HG03378 (cell line): ENCODE measurements around the gene ZNF22.
A peak's percentile ranks its signal among the peaks of the same experiment; 100 is the strongest.

ENCODE experiments used
- ATAC-seq: cut with Tn5 transposase; IDR thresholded peaks from one replicate; pipeline ENCODE4 v1.9.1; 2021; ENCODE audit warnings: mild to moderate bottlenecking, moderate library complexity; ENCODE audit not compliant: unreplicated experiment

The ZNF22 gene

DNA sequence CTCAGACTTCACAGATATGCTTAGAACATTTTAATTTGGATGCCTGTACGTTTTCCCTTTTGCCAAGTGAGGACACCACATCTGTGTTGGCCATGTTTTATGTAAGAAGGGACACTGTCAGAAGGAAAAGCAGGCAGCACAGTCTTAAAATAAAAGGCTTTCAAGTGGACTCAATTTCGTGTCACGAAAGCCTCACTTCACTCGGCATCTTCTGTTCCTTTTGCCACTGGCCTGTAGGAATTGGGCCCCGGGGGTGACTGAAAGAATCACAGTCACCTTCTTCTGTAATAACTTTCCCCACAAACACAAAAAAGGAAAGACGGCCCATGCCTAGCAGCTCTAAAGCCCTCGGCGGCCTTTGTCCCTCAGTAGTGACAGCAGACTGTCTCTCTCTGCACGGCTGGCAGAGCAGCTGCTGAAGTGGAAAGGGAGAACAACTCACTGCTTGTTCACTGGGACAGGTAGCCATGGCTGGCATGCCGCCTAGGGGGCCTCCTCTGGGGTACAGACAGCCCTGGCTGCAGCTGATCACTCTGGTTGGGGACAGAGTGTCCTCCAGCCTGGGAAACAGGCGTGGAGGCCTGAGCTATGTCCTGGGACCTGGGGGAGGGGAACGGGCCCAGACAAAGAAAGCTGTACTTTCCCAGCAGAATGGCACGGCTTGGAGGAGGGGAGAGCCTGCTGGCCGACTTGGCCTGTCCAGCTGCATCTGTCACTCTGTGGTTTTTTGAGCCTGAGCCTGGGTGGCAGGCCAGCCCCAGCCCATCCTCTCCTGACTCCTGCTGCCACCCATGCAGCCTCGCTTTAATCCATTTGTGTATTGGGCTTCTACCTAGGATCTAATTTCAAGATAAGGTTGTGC, 36.7 kb upstream of the ZNF22 start:
- no peak for ATAC-seq

DNA sequence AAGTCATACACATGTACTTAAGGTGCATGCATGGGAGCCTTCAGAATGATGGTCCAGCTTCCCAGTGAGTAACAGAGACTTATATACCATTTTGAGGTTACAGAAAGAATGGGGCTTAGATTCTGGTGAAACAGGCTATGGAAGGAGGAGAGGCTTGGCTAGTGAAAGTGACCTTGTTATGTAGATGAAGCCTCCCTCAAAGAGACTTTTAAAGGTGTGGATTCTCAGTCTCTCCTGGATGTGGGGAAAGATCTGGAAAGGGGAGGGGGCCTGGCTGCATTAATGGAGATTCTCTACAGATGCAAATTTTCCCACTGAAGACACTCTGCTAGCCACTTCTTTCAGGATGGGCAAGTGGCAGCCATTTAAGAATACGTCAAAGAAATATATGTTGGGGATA, 35.6 kb upstream of the ZNF22 start:
- no peak for ATAC-seq

DNA sequence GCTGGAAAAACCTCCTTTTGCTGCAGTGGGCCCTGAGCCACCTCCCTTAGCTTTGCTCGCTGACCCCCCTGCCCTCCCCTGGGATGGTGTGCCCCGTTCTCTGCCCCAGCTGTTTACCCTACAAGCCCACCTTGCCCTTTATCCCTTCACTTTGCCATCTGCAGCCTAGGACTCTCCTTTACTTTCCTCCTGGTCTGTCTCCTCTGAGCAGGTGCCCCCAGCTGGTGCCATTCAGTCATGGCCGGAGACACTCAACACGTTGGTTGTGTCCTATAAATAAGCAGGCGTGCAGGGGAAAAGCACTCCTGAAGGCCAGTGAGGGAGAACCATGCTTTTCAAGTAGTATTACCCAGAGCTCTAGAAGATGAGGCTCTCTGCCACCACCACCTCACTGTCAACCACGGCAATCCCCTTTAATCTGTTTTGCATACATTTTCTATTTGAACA, 35.0 kb upstream of the ZNF22 start:
- peak; percentile 39 for ATAC-seq

DNA sequence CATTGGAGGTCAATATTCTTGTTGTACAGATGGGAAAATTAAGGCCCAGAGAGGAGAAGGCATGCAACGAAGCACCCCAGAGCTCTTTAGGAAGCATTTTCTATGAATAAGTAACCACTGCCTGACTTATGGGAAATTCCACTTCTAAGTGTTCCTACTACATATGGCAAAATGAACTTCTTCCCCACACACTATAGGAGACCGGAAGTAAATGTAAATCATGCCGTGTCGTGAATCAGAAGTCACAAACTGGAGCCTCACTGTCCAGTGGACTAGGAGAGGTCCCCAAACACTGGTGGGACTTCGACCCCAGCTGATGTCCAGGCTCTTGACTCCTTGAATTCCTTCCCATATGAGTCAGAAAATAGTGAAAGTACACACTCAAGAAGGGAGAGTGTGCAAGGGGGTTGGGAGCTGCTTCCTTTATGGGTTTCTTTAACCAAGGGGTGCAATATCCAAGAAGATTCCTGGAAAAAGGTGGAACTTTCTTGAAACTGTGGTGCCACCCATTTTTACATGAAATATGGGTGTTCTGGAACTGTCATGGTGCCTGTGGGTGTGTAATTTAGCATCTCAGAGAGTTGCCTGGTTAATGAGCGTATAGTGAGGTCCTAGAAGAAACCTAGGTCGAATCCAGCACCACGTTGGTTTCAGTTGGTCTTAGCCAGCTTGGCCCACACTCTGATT, 34.5 kb upstream of the ZNF22 start:
- ATAC-seq, result peak; percentile 39

DNA sequence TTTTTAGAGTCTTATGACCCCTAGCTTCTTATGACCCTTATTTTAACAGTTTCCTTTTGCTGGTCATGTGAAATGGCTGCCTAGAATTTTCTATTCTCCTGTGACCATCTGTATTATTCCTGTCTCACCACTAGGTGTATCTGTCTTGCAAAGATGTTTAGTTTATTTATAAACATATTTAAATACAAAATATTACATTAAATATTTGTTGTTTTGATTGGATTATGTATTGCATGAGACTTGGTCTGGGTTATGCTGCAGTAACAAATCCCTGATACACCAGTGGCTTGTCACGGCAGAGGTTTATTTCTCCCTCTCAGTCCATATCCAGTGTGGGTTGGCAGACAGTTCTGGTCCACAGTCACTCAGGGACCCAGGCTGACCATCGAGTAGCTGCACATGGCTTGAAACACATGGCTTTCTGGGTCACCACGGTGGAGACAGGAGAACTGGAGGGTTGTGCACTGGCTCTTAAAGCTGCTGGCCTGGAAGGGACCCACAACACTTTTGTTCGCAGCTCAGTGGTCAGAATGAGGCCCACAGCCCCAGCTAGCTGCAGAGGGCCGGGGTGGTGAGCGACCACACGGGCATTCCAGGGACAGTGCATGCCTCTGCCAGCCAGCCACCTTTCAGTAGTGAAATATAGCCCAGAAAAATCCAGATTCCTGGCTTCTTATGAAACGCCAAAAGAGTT, 33.8 kb upstream of the ZNF22 start:
- no peak for ATAC-seq

DNA sequence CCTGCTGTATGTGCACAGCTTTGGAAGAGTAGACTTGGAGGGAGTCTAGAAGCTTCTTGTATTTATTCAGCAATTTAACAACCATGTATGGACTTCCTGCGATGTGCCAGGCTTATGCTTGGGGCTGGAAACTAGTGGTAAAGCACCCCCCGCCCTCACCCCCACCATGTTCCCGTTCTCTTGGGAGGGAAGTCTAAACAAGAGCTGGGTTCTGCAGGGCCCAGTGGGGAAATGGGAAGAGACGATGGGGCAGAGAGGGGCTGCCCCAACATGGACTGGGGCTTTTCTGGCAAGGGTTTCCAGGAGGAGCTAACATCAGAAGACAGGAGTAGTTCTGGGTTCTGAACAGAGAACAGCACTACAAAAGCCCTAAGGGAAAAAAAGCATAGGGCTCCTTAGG, 33.1 kb upstream of the ZNF22 start:
- no peak for ATAC-seq

DNA sequence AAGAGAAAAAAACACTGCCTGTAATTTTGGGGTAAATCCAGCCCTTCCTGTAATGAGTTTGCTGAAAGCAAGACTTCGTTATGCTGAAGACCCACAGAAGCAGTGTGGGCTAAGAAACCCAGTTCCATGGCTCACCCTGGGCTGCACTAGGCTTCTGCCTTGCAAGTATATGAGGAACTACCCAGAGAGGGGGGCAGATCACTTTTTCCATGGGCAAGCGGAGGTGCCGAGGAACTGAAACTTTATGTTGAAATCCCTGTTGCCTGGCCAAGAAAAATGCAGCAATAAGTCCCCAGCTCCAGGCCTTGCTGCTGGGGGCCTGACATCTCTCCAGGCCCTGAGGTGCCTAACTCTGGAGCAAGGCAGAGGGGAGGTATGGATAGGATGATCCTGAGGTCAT, 32.6 kb upstream of the ZNF22 start:
- ATAC-seq, result no peak

DNA sequence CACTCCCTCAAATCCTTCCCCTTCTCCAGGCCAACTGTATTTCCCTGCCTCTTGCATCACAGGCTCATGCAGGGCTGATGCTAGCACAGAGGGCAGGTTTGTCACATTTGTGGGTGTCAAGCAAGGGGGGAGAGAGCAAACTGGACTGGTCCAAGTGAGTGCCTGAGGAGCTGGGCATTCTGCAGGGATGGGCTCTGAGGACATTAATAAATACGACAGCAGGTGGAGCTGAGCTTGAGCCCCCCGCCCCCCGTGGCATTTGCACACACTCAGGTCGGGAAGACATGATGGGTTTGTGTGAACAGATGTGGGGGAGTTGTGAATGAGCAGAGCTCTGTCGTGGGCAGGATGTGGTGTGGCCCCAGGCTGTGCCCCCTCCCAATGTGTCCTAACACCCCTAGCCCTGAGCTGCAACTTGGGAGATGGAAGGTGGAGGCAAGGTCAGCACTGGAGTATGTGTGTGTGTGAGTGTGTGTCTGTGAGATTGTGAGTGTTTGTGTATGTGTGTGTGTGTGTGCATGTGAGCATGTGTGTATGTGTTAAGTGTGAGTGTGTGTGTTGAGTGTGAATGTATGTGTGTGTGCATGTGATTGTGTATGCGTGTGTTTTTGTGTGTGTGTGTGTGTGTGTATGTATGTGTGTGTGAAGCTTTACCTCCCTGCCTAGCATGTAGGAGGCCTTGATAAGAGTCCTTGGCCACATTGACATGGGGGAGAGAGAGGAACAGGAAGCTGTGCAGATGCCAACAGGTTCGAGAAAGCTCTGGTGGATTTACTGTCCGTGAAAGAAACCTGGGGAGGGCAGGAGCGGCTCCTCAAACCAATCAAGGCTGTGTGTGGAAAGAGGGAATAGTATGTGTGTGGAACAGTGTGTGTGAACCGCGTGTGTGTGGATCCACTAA, 32.0 kb upstream of the ZNF22 start:
- ATAC-seq, result no peak

DNA sequence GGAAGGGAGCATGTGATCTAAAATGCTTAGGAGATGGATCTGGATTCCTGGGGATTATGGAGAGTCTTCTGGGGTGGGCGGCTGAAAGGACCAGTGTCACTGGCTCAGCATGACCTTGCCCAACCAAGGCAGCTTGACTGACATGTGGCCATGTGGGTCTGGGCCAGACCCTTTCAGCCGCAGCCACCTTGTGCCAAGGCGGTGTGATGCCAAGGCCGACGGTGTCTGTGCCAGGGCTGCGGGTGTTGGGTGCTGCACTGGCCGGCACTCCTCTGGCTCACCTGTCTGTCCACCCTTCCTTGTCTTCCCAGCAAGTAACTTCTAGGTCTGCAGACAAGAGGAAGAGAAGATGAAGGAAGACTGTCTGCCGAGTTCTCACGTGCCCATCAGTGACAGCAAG, 30.9 kb upstream of the ZNF22 start:
- no peak for ATAC-seq

DNA sequence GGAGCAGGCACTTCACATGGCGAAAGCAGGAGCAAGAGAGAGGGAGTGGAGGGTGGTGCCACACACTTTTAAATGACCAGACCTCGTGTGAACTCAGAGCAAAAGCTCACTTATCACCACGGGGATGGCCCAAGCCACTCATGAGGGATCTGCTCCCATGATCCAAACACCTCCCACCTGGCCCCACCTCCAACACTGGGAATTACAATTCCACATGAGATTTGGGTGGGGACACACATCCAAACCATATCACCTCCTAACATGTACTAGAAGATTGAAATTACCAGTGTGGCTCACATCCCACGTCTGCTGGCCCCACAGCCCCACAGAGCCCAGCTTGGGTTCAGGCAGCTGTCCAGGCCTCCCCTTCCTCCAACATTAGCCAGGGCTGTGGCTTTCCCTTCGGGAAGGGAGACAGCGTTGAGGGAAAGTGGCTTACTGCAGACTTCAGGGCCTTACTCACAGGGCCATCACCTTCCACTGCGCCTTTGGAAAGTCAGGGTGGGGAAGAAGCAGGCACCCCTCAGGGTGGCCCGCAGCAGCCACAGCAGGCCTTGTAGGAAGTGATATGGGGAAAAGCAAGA, 29.8 kb upstream of the ZNF22 start:
- no peak for ATAC-seq

DNA sequence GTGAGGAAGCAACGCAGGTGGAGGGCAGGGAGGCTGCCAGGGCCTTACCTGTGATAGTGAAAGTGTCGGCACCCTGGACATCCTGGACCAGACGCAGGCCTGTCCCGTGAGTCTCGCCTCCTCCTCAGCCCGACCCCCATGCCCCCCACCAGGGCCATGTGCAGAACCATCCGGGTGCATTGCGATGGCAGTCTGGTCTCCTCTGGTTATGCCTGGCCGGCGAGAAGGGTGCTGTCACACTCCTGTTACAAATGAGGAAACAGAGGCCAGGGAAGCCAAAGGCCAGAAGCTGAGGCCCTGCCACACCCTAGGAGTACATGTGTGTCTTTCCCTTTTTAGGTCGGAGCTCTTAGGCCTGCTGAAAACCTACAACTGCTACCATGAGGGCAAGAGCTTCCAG, 29.3 kb upstream of the ZNF22 start:
- ATAC-seq, result no peak

DNA sequence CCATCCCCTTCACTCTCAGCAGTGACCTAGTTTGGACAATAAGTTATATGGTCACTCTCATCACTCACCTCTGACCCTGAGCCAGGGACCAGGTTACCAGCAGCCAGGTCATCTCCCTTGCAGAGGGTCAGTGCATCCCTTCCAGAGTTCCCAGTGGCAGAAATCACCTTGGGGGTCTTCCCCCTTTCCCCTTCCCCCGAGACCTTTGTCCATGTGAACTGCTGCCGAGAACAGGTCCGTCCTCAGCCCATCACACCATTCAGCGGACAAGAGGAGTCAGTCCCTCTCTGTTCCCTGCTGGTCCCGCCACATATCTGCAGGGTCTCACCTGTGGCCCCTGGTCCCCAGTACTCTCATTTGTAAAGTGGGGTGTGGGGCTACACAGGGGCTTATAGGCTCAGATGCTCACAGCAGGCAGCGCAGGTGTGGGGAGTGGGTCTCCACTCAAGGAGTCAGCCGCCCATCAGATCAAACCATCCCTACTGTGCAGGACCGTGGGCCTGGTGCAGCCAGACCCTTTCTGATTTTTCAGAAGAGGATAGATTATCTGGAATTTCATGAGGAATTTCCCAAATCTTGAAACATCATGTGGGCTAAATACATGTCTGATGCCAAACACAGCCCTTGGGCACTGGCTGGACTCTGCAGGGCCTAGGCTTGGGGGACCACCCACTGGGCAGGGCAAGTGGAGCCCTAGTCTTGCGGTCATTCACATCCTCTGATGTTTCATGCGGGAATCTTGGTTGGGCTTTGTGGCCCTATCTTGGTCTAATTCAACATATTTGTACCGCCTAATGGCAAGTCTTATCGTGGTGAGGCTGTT, 28.6 kb upstream of the ZNF22 start:
- no peak for ATAC-seq

DNA sequence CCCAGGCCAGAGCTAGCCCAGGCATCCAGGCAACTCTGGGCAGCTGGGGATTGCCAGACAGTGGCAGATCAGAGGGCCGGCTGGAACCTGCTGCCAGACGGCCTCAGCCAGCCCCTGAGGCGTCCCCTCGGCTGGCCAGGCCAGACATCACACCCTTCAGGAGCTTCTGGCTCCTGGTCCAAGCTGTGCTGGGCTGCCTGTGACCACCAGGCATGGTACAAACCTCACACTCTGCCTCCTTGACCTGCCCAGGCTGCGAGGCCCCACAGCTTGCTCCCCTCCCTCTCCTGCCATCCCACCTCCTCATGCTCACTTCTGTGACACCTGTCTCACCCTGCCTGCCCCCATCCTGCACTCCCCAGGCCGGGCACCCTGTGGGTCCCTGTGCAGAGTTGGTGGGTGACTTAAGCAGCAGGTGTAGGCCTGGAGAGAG, 27.8 kb upstream of the ZNF22 start:
- ATAC-seq, result no peak

DNA sequence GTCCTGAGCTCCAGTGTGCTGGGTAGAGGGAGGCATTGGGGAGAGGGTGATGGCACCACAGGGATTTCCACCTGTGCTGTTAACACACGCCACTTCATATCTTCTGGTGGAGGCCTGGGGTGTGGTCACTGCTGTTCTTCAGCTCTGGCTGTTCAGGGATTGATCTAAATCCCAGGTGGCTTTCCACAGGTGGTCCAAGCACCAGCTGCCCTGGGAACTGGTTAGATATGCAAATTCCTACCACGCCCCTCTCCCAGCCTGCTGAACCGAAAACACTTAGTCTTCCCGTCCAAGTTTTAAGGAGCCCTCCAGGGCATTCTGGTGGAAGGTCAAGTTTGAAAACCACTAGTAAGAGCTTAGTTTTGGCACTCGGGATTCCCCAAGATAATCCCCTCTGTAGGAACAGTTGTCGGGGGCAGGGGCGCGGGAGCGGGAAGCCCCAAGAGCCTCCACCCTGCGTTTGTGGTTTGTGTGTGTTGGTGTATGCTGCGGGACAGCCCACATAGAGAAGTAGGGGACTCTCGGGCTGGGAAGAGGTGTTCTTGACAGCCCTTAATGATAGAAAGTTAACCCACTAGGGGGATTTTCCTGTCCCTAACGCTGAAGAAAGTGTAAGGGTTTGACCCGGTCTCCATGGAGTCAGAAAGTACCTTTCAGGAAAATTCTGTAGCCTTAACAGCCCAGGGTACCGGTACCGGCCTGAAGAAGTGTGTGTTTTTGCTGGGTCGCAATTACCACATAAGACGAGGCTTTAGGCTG, 27.2 kb upstream of the ZNF22 start:
- no peak for ATAC-seq

DNA sequence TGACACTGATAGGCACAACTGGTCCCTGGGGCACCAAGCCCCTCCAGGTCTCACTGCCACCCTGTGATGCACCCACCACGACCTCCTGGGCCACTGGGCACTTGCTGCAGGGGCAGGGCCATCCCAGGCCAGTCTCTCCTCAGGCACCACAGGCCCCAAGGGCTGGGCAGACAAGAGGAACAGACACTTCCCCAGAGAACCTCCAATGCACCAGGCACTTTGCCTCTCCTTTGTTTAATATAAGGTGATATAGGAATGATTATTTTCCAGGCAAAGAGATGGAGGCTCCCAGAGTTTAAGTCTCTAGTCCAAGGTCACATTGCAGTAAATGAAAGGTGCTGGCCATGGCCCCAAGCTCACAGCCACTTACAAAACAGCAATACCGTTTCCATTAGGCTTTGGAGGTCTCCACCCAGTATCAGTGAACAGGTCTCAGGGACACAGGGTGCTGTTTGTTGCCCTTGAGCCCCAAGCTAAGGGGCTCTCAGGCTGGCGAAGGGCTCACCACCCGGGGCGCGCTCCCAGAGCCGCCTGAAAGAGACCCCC, 26.6 kb upstream of the ZNF22 start:
- no peak for ATAC-seq

DNA sequence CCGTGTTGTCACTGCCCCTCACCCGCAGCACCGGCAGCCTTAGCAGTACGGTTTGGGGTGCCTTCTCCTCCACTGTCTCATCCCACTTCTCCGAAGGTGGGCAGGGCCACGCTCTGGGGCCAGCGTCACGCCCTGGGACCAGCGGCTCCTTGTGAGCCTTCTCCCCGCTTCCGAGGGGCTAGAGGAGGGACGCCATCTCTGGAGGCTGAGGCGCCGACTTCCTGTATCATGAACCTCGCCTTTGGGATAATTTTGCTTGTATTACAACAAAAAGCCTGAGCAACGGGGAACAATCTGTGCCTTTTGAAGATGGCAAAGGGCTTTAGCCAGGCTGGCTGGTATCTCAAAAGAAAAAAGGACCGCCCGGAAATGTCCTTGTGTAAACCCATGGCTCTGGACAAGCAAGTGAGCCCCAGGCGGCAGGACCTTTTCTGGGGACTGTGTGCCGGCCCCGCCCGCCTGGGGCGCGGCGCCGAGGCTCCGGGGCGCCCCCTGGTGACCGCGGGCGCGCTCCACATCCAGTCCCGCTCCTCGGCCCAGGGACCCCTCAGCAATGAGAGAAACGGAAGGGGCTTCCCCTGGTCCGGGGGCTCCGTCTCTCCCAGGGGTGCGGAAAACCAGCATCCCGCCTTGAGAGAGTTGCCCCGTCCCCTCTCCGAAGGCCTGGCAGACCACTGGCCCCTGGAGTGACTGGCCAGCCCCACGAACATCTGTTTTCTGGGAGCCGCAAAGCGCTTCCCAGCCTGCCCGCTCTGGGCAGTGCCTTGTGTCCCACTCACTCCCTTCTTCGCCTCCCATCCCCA, 25.9 kb upstream of the ZNF22 start:
- ATAC-seq, result peak; percentile 45

DNA sequence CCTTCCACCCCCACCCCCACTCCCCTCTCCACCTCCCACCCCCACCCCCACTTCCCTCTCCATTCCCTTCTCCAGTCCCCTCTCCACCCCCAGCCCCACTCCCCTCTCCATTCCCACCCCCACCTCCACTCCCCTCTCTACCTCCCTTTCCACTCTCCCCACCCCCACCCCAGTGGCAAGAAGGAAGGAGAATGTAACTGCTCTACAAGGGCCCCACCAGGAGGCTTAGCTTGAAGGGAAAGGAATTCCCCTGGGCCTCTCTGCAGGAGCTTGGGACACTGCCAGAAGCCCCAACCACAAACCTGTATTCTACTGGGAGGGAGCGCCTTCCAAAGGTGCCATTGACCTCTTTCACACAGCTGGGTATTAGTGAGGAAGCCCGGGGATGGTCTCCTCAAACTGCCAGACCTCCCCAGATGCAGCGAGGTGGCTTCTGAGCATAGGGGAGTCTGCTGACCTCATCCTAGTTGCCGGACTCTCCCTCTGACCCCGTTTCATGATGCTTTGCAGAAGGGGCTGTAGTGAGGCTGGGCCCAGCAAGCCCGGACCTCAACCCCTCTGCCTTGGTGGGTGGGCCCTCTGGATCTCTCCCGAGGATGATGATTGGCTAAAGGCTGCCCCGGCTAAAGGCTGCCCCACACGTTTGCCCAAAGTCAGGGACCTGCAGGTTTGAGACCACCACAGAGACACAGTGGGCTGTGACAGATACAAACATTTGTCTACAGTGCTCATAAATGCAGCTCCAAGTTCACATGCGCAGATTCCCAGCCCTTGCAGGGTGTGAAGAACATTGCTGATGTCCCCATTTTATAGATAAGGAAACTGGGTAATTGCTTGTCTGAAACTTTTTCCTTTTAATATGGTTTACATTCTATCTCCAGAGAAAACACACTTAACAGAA, 25.0 kb upstream of the ZNF22 start:
- ATAC-seq, result no peak
